ENCODE measurements around the gene SPOCK1.
"Not testable (repeated sequence)": the region's sequence is repeated elsewhere in the genome, so short reads cannot be mapped to it uniquely, and the experiment has no call there.

Gene SPOCK1

DNA sequence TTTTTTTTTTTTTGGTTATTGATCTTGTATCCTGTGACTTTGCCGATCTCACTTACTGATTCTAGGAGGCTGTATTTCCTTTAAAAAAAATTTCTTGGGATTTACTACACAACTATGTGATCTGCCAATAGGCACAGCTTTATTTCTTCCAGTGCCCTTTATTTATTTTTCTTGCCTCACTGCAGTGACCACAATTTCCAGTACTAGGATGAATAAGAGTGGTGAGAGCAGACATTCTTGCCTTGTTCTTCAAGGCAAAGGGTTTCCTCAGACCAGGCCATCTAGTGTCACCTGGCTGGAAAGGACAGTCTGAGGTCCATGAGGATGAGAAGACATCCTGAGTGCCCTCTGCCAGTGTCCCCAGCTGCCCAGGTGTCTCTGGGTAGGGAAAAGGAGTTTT, 265.4 kb downstream of the SPOCK1 start:
- Histone ChIP-seq H3K9me3 (ENCODE audit: control insufficient read depth in 5 of 5, low read length in 5 of 5) (no peaks in the 10 kb centered on the region), H3K27ac (ENCODE audit: low read depth, low read length) (no peak overlapping the region), H3K4me1 (ENCODE audit: control insufficient read depth in 5 of 5, insufficient read depth in 5 of 5, low read length in 5 of 5) (no peaks in the 10 kb centered on the region), H3K4me3 (ENCODE audit: low read depth in 1 of 5, low read length in 5 of 5) (no peak overlapping the region), H3K9ac (ENCODE audit: low read length in 5 of 5) (no peak overlapping the region), H3K27me3 (ENCODE audit: control insufficient read depth in 5 of 5, insufficient read depth in 4 of 5, low read length in 5 of 5) (no peaks in the 10 kb centered on the region), H3K36me3 (ENCODE audit: control insufficient read depth in 5 of 5, insufficient read depth in 5 of 5, low read length in 5 of 5) (no peaks in the 10 kb centered on the region)

DNA sequence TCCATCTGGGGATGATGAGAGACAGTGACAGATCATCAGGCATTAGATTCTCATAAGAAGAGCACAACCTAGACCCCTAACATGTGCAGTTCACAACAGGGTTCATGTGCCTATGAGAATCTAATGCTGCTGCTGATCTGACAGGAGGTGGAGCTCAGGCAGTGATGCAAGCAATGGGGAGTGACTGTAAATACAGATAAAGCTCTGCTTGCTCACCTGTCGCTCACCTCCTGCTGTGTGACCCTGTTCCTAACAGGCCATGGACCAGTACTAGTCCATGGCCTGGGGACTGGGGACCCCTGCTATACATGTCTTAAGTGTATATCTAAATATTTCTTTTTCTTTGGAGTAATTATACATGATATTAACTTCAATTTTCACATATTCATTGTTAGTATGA, 265.8 kb downstream of the SPOCK1 start:
- not testable (repeated sequence) for H3K36me3 ChIP-seq (ENCODE audit: control insufficient read depth in 5 of 5, insufficient read depth in 5 of 5, low read length in 5 of 5); H3K27me3 ChIP-seq (ENCODE audit: control insufficient read depth in 5 of 5, insufficient read depth in 4 of 5, low read length in 5 of 5); H3K27ac ChIP-seq (ENCODE audit: low read depth, low read length); H3K9me3 ChIP-seq (ENCODE audit: control insufficient read depth in 5 of 5, low read length in 5 of 5); H3K9ac ChIP-seq (ENCODE audit: low read length in 5 of 5); H3K4me1 ChIP-seq (ENCODE audit: control insufficient read depth in 5 of 5, insufficient read depth in 5 of 5, low read length in 5 of 5); H3K4me3 ChIP-seq (ENCODE audit: low read depth in 1 of 5, low read length in 5 of 5)

DNA sequence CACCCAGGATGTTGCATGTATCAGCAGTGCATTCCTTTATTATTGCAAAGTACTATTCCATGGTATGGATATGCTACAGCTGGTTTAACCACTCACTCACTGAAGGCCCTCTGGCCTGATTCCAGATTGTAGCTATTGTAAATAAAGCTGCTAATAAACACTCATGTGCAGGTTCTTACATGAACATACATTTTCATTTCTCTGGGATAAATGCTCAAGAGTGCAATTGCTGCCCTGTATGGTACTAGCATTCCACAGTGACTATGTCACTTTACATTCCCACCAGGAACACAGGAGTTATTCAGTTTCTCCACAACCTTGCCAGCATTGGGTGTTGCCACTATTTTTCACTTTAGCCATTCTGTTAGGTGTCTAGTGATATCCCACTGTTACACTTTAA, 267.6 kb downstream of the SPOCK1 start:
- no peaks in the 10 kb centered on the region for H3K36me3 ChIP-seq (ENCODE audit: control insufficient read depth in 5 of 5, insufficient read depth in 5 of 5, low read length in 5 of 5)
- no peaks in the 10 kb centered on the region for H3K4me1 ChIP-seq (ENCODE audit: control insufficient read depth in 5 of 5, insufficient read depth in 5 of 5, low read length in 5 of 5)
- no peak overlapping the region for H3K27ac ChIP-seq (ENCODE audit: low read depth, low read length)
- no peaks in the 10 kb centered on the region for H3K27me3 ChIP-seq (ENCODE audit: control insufficient read depth in 5 of 5, insufficient read depth in 4 of 5, low read length in 5 of 5)
- no peak overlapping the region for H3K9ac ChIP-seq (ENCODE audit: low read length in 5 of 5)
- no peak overlapping the region for H3K4me3 ChIP-seq (ENCODE audit: low read depth in 1 of 5, low read length in 5 of 5)
- H3K9me3 ChIP-seq (ENCODE audit: control insufficient read depth in 5 of 5, low read length in 5 of 5), result no peaks in the 10 kb centered on the region

DNA sequence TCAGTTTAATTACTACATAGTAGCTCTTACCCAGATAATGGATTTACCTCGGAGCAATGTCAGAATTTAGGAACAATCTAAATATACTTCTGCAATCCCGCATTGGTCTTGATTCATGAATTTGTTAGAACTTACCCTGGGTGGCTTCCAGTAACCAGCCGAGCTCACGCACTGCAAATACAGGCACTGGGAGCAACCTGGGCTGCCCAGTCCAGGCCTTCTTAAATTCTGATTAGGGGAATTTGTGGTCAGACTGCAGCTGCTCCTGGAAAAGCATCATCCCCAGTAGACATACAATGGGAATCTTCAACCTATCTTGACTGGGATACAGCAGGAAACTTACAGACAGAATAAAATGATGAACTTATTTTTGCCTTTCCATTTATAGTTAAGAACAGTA, 270.3 kb downstream of the SPOCK1 start:
- H3K9me3 ChIP-seq (ENCODE audit: control insufficient read depth in 5 of 5, low read length in 5 of 5), result no peaks in the 10 kb centered on the region
- H3K9ac ChIP-seq (ENCODE audit: low read length in 5 of 5), result no peak overlapping the region
- H3K4me3 ChIP-seq (ENCODE audit: low read depth in 1 of 5, low read length in 5 of 5), result no peak overlapping the region
- no peaks in the 10 kb centered on the region for H3K4me1 ChIP-seq (ENCODE audit: control insufficient read depth in 5 of 5, insufficient read depth in 5 of 5, low read length in 5 of 5)
- no peaks in the 10 kb centered on the region for H3K36me3 ChIP-seq (ENCODE audit: control insufficient read depth in 5 of 5, insufficient read depth in 5 of 5, low read length in 5 of 5)
- no peaks in the 10 kb centered on the region for H3K27me3 ChIP-seq (ENCODE audit: control insufficient read depth in 5 of 5, insufficient read depth in 4 of 5, low read length in 5 of 5)
- no peak overlapping the region for H3K27ac ChIP-seq (ENCODE audit: low read depth, low read length)

DNA sequence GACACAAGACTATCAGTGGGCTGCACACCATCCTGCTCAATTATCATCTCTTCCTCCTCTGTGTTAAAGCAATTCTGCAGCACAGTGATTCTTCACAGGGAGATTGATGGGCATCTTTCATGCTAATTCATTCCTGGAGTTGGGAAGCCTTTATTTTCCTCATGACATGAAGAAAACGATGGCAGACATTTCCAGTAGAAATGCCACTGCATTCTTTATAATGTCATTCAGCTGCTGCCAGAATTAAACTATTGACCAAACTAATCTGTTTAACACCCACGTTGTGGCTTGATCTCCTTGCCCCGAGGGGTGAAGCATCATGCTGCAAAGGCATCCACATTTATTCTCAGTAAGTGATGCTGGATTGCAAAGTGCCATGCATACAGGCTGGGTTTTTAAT, 273.0 kb downstream of the SPOCK1 start:
- H3K9ac ChIP-seq (ENCODE audit: low read length in 5 of 5), result no peak overlapping the region
- H3K36me3 ChIP-seq (ENCODE audit: control insufficient read depth in 5 of 5, insufficient read depth in 5 of 5, low read length in 5 of 5), result no peaks in the 10 kb centered on the region
- no peaks in the 10 kb centered on the region for H3K27me3 ChIP-seq (ENCODE audit: control insufficient read depth in 5 of 5, insufficient read depth in 4 of 5, low read length in 5 of 5)
- no peak overlapping the region for H3K4me3 ChIP-seq (ENCODE audit: low read depth in 1 of 5, low read length in 5 of 5)
- H3K9me3 ChIP-seq (ENCODE audit: control insufficient read depth in 5 of 5, low read length in 5 of 5), result no peaks in the 10 kb centered on the region
- H3K4me1 ChIP-seq (ENCODE audit: control insufficient read depth in 5 of 5, insufficient read depth in 5 of 5, low read length in 5 of 5), result no peaks in the 10 kb centered on the region
- H3K27ac ChIP-seq (ENCODE audit: low read depth, low read length), result no peak overlapping the region

DNA sequence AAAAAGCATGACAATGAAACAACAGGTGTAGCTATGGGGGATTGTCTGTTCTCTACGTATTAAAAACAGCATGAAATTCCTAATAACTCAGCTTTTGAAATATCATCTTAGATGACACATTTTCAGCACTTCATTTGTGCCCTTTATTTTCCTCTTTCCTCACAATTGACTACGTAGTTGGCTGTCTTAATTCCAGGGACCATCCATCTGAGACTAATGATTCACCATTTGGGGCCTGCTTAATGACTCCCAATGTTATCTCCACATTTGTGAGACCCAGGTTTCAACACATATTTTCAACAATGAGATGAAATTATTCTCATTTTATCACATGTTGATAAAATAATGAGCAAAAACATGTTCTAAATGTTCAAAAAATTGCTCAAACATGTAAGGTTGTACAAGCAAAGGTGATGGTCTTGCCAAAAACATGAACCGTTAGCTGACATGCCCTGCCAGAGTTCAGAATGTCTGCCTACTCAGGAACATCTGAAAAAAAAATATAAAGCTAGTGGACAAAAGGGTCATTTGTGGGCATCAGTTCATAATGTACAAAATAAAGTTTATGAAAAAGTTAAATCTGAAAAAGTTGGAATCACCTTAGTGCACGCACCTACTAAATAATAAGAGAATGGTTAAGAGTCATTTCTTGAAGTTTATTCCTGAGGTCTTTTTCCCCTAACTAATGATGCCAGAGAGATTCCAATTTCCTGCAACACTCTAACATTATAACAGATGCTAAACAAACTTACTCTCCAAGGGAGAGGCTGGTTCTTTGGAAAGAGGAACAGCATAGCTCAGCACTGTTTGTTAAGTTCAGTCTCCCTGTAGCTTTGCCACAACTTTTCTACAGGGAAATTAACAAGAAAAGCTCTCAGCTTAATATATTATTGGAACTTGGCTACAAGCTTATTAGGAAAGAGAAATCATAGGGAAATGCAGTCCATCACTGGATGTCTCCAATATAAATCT, 275.5 kb downstream of the SPOCK1 start:
- H3K27ac ChIP-seq (ENCODE audit: low read depth, low read length), result no peak overlapping the region
- H3K36me3 ChIP-seq (ENCODE audit: control insufficient read depth in 5 of 5, insufficient read depth in 5 of 5, low read length in 5 of 5), result no peaks in the 10 kb centered on the region
- peaks cover 0 to 3% (median 0%) of the 10 kb centered on the region in 5 donors for H3K4me1 ChIP-seq (ENCODE audit: control insufficient read depth in 5 of 5, insufficient read depth in 5 of 5, low read length in 5 of 5)
- H3K9ac ChIP-seq (ENCODE audit: low read length in 5 of 5), result no peak overlapping the region
- no peaks in the 10 kb centered on the region for H3K27me3 ChIP-seq (ENCODE audit: control insufficient read depth in 5 of 5, insufficient read depth in 4 of 5, low read length in 5 of 5)
- no peak overlapping the region for H3K4me3 ChIP-seq (ENCODE audit: low read depth in 1 of 5, low read length in 5 of 5)
- H3K9me3 ChIP-seq (ENCODE audit: control insufficient read depth in 5 of 5, low read length in 5 of 5), result no peaks in the 10 kb centered on the region

DNA sequence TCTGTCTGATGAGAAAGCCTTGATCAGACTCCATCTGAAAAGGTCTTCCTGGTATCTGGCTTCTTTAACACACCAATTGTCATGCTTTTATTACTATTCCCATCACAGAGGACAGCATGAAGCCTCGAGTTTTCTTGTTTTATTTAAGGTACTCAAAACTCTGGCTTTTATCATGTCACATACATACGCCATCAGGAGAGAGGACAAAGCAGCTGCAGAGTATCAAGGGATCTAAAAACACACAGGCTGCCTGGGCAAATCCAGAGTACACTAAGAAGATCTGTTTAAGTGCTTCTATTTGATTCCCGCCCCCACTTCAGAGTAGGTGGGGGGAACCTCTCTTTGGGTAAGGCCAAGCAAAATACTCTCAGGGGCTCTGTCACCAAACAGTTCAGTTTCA, 277.2 kb downstream of the SPOCK1 start:
- Histone ChIP-seq H3K4me1 (ENCODE audit: control insufficient read depth in 5 of 5, insufficient read depth in 5 of 5, low read length in 5 of 5) (peaks cover 0 to 4% (median 0%) of the 10 kb centered on the region in 5 donors), H3K9me3 (ENCODE audit: control insufficient read depth in 5 of 5, low read length in 5 of 5) (no peaks in the 10 kb centered on the region), H3K27ac (ENCODE audit: low read depth, low read length) (no peak overlapping the region), H3K27me3 (ENCODE audit: control insufficient read depth in 5 of 5, insufficient read depth in 4 of 5, low read length in 5 of 5) (no peaks in the 10 kb centered on the region), H3K36me3 (ENCODE audit: control insufficient read depth in 5 of 5, insufficient read depth in 5 of 5, low read length in 5 of 5) (no peaks in the 10 kb centered on the region), H3K9ac (ENCODE audit: low read length in 5 of 5) (no peak overlapping the region), H3K4me3 (ENCODE audit: low read depth in 1 of 5, low read length in 5 of 5) (no peak overlapping the region)

DNA sequence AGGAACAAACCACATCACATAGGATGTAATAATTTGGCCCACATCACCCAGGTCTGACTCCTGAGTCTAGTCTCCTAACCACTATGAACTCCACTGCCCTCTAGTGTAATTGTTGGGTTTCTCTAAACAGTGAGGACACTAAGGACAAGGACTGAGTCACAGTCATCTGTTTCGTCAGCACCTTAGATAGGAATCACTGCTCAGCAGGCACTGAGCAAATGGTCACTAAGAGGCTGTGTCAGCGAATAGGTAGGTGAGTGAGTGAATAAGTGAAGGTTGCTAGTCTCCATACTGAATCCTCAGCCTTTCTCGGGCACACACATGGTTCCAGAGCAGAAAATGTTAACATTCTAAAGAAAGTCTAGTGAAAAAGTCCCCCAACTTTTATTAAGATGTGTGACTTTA, 278.6 kb downstream of the SPOCK1 start:
- Histone ChIP-seq H3K4me3 (ENCODE audit: low read depth in 1 of 5, low read length in 5 of 5) (no peak overlapping the region), H3K9me3 (ENCODE audit: control insufficient read depth in 5 of 5, low read length in 5 of 5) (no peaks in the 10 kb centered on the region), H3K27me3 (ENCODE audit: control insufficient read depth in 5 of 5, insufficient read depth in 4 of 5, low read length in 5 of 5) (no peaks in the 10 kb centered on the region), H3K9ac (ENCODE audit: low read length in 5 of 5) (no peak overlapping the region), H3K27ac (ENCODE audit: low read depth, low read length) (no peak overlapping the region), H3K4me1 (ENCODE audit: control insufficient read depth in 5 of 5, insufficient read depth in 5 of 5, low read length in 5 of 5) (peaks cover 0 to 4% (median 0%) of the 10 kb centered on the region in 5 donors), H3K36me3 (ENCODE audit: control insufficient read depth in 5 of 5, insufficient read depth in 5 of 5, low read length in 5 of 5) (no peaks in the 10 kb centered on the region)

DNA sequence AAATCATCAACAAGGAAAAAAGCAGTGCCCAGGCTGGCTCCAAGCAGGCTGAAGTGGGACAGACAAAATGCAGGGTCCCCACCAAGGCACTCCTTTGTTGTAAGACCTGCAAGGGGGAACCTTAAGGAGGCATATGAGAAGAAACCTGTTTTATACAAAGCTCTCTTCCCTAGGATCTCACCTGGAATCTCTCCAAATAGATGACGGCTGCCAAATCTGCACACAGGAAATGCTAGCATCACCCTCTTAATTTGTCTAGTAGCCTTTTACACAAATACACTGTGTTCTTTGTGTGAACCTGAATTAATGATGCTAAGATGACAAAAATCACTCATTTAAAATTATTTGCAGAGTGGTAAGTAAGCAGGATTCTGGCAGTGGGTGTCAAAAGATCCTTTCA, 280.2 kb downstream of the SPOCK1 start:
- H3K36me3 ChIP-seq (ENCODE audit: control insufficient read depth in 5 of 5, insufficient read depth in 5 of 5, low read length in 5 of 5), result no peaks in the 10 kb centered on the region
- H3K4me1 ChIP-seq (ENCODE audit: control insufficient read depth in 5 of 5, insufficient read depth in 5 of 5, low read length in 5 of 5), result peaks cover 0 to 4% (median 0%) of the 10 kb centered on the region in 5 donors
- H3K9me3 ChIP-seq (ENCODE audit: control insufficient read depth in 5 of 5, low read length in 5 of 5), result no peaks in the 10 kb centered on the region
- H3K9ac ChIP-seq (ENCODE audit: low read length in 5 of 5), result no peak overlapping the region
- H3K27ac ChIP-seq (ENCODE audit: low read depth, low read length), result no peak overlapping the region
- H3K27me3 ChIP-seq (ENCODE audit: control insufficient read depth in 5 of 5, insufficient read depth in 4 of 5, low read length in 5 of 5), result no peaks in the 10 kb centered on the region
- no peak overlapping the region for H3K4me3 ChIP-seq (ENCODE audit: low read depth in 1 of 5, low read length in 5 of 5)

DNA sequence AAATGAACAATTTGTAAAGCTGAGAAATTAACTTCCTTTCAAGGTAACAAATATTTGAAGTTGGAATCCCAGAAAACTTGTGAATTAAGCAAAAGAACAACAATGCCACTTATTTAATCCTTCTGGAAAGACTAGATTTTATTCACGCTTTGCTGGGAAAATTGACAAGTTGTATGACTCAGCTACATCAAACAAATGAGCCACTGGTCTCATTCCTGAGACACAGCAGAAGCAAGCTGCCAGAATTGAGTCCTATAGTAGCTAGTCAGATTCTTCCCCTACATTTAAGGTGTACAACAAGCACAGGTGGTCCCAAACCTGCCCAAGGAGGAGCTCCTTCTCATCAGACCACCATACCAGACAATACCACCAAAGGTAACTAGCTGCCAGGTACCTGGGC, 280.7 kb downstream of the SPOCK1 start:
- no peaks in the 10 kb centered on the region for H3K36me3 ChIP-seq (ENCODE audit: control insufficient read depth in 5 of 5, insufficient read depth in 5 of 5, low read length in 5 of 5)
- no peak overlapping the region for H3K9ac ChIP-seq (ENCODE audit: low read length in 5 of 5)
- peaks cover 0 to 4% (median 0%) of the 10 kb centered on the region in 5 donors for H3K4me1 ChIP-seq (ENCODE audit: control insufficient read depth in 5 of 5, insufficient read depth in 5 of 5, low read length in 5 of 5)
- no peak overlapping the region for H3K27ac ChIP-seq (ENCODE audit: low read depth, low read length)
- H3K9me3 ChIP-seq (ENCODE audit: control insufficient read depth in 5 of 5, low read length in 5 of 5), result no peaks in the 10 kb centered on the region
- no peak overlapping the region for H3K4me3 ChIP-seq (ENCODE audit: low read depth in 1 of 5, low read length in 5 of 5)
- no peaks in the 10 kb centered on the region for H3K27me3 ChIP-seq (ENCODE audit: control insufficient read depth in 5 of 5, insufficient read depth in 4 of 5, low read length in 5 of 5)
